ENCODE measurements around the gene UST. TPM values are rescaled to one million over a fixed set of nuclear protein-coding genes. Genes with fewer than 3 reads are reported as not detected.
A peak's percentile ranks its signal among the peaks of the same experiment; 100 is the strongest.
"Not testable (repeated sequence)": the region's sequence is repeated elsewhere in the genome, so short reads cannot be mapped to it uniquely, and the experiment has no call there.

UST gene
- polyA plus RNA-seq, 4 donors, result 9.1 to 16.5 (median 12.4) TPM

GRCh38 chr6:149025061-149025460, 278.2 kb downstream of the UST start:
- DNase-seq (ENCODE audit: low read depth in 4 of 4, low spot score in 3 of 4), result no peak

GRCh38 chr6:149026530-149026942, 279.7 kb downstream of the UST start:
- no peak for DNase-seq (ENCODE audit: low read depth in 4 of 4, low spot score in 3 of 4)

- DNase-seq (ENCODE audit: low read depth in 4 of 4, low spot score in 3 of 4), result no peak
These were observed 280.7 kb downstream of the UST start for GRCh38 chr6:149027484-149027883.

GRCh38 chr6:149028767-149029405, 282.1 kb downstream of the UST start:
- peak; percentile 67 to 82 (median 74) for DNase-seq (ENCODE audit: low read depth in 4 of 4, low spot score in 3 of 4)

- DNase-seq (ENCODE audit: low read depth in 4 of 4, low spot score in 3 of 4), result no peak
These were observed 284.5 kb downstream of the UST start for GRCh38 chr6:149031201-149031858.

GRCh38 chr6:149031859-149032598, 285.2 kb downstream of the UST start:
- DNase-seq (ENCODE audit: low read depth in 4 of 4, low spot score in 3 of 4), result no peak

GRCh38 chr6:149032599-149033405, 286.0 kb downstream of the UST start:
- no peak for DNase-seq (ENCODE audit: low read depth in 4 of 4, low spot score in 3 of 4)

- DNase-seq (ENCODE audit: low read depth in 4 of 4, low spot score in 3 of 4), result no peak
These were observed 286.6 kb downstream of the UST start for GRCh38 chr6:149033454-149033853.

GRCh38 chr6:149035766-149036165, 288.9 kb downstream of the UST start:
- DNase-seq (ENCODE audit: low read depth in 4 of 4, low spot score in 3 of 4), result no peak

- DNase-seq (ENCODE audit: low read depth in 4 of 4, low spot score in 3 of 4), result peak in 1 of 4 donors; percentile 46
These were observed 290.3 kb downstream of the UST start for GRCh38 chr6:149037051-149037671.

- DNase-seq (ENCODE audit: low read depth in 4 of 4, low spot score in 3 of 4), result not testable (repeated sequence)
These were observed 292.2 kb downstream of the UST start for GRCh38 chr6:149039025-149039424.

- no peak for DNase-seq (ENCODE audit: low read depth in 4 of 4, low spot score in 3 of 4)
These were observed 295.1 kb downstream of the UST start for GRCh38 chr6:149041953-149042352.

GRCh38 chr6:149043476-149044130, 296.8 kb downstream of the UST start:
- DNase-seq (ENCODE audit: low read depth in 4 of 4, low spot score in 3 of 4), result no peak

GRCh38 chr6:149044528-149044927, 297.7 kb downstream of the UST start:
- DNase-seq (ENCODE audit: low read depth in 4 of 4, low spot score in 3 of 4), result no peak

GRCh38 chr6:149045404-149045803, 298.6 kb downstream of the UST start:
- no peak for DNase-seq (ENCODE audit: low read depth in 4 of 4, low spot score in 3 of 4)

GRCh38 chr6:149046164-149046821, 299.5 kb downstream of the UST start:
- DNase-seq (ENCODE audit: low read depth in 4 of 4, low spot score in 3 of 4), result no peak

- no peak for DNase-seq (ENCODE audit: low read depth in 4 of 4, low spot score in 3 of 4)
These were observed 300.0 kb downstream of the UST start for GRCh38 chr6:149046822-149047246.

- DNase-seq (ENCODE audit: low read depth in 4 of 4, low spot score in 3 of 4), result no peak
These were observed 302.4 kb downstream of the UST start for GRCh38 chr6:149049230-149049629.

GRCh38 chr6:149050160-149050559, 303.3 kb downstream of the UST start:
- no peak for DNase-seq (ENCODE audit: low read depth in 4 of 4, low spot score in 3 of 4)
